Trophoblast cell (in vitro differentiated cells and primary cell): ENCODE measurements around the gene TPPP.
"Not testable (repeated sequence)": the region's sequence is repeated elsewhere in the genome, so short reads cannot be mapped to it uniquely, and the experiment has no call there.

Source experiments
- DNase-seq, 2 donors: peaks; one replicate each; pipeline ENCODE4 v3.0.0-alpha.2; 2016
- H2AFZ ChIP-seq: 2 replicates; pipeline ENCODE4 v1.6.1; 2013; ENCODE audit warnings: low read length, moderate library complexity, mild to moderate bottlenecking; ENCODE audit not compliant: insufficient read depth, poor library complexity
- H2AK5ac ChIP-seq: 2 replicates; pipeline ENCODE4 v1.6.1; 2013; ENCODE audit warnings: mild to moderate bottlenecking, low read length
- H2BK120ac ChIP-seq: 2 replicates; pipeline ENCODE4 v1.6.1; 2013; ENCODE audit warnings: low read length, mild to moderate bottlenecking, moderate library complexity; ENCODE audit not compliant: insufficient read depth, poor library complexity
- H2BK12ac ChIP-seq: 2 replicates; pipeline ENCODE4 v1.6.1; 2013; ENCODE audit warnings: mild to moderate bottlenecking, low read length, moderate library complexity
- H2BK5ac ChIP-seq: 2 replicates; pipeline ENCODE4 v1.6.1; 2013; ENCODE audit warnings: low read length, low read depth, moderate library complexity, mild to moderate bottlenecking; ENCODE audit not compliant: poor library complexity
- H3K14ac ChIP-seq: 2 replicates; pipeline ENCODE4 v1.6.1; 2013; ENCODE audit warnings: mild to moderate bottlenecking, low read length
- H3K18ac ChIP-seq: 2 replicates; pipeline ENCODE4 v1.6.1; 2013; ENCODE audit warnings: mild to moderate bottlenecking, low read length
- H3K23ac ChIP-seq: 2 replicates; pipeline ENCODE4 v1.6.1; 2013; ENCODE audit warnings: low read length
- H3K27ac ChIP-seq: 2 replicates; pipeline ENCODE4 v1.5.1; 2013; ENCODE audit warnings: low read depth, mild to moderate bottlenecking, inconsistent platforms, low read length, moderate library complexity
- H3K27me3 ChIP-seq: 2 replicates; pipeline ENCODE4 v1.6.1; 2013; ENCODE audit warnings: inconsistent platforms, mild to moderate bottlenecking, low read length, moderate library complexity; ENCODE audit not compliant: insufficient read depth
- H3K36me3 ChIP-seq, 2 experiments: 1 replicate in 1 of 2; 2 replicates in 1 of 2; pipeline ENCODE4 v1.6.1; 2013; ENCODE audit warnings: low read length in 2 of 2, mild to moderate bottlenecking in 2 of 2, moderate library complexity in 1 of 2; ENCODE audit not compliant: insufficient read depth in 2 of 2, control insufficient read depth in 1 of 2
- H3K4ac ChIP-seq: 2 replicates; pipeline ENCODE4 v1.6.1; 2013; ENCODE audit warnings: low read depth, mild to moderate bottlenecking, low read length, moderate library complexity
- H3K4me1 ChIP-seq, 2 experiments: 1 replicate in 1 of 2; 2 replicates in 1 of 2; pipeline ENCODE4 v1.6.1; 2013; ENCODE audit warnings: low read length in 2 of 2, mild to moderate bottlenecking in 2 of 2, moderate library complexity in 1 of 2; ENCODE audit not compliant: insufficient read depth in 2 of 2, control insufficient read depth in 1 of 2
- H3K4me2 ChIP-seq: 2 replicates; pipeline ENCODE4 v1.6.1; 2013; ENCODE audit warnings: inconsistent platforms, mild to moderate bottlenecking, low read length, moderate library complexity
- H3K4me3 ChIP-seq: 2 replicates; pipeline ENCODE4 v1.5.1; 2013; ENCODE audit warnings: mild to moderate bottlenecking, low read depth, low read length, inconsistent platforms
- H3K79me1 ChIP-seq: one replicate; pipeline ENCODE4 v1.6.1; 2013; ENCODE audit warnings: low read length
- H3K79me2 ChIP-seq: 2 replicates; pipeline ENCODE4 v1.6.1; 2013; ENCODE audit warnings: low read length, mild to moderate bottlenecking; ENCODE audit not compliant: control insufficient read depth, insufficient read depth, poor library complexity
- H3K9ac ChIP-seq: 2 replicates; pipeline ENCODE4 v1.6.1; 2013; ENCODE audit warnings: mild to moderate bottlenecking, low read length
- H3K9me3 ChIP-seq: 2 replicates; pipeline ENCODE4 v1.6.1; 2013; ENCODE audit warnings: low read depth, mild to moderate bottlenecking, control low read depth, inconsistent platforms, low read length; ENCODE audit not compliant: insufficient read depth
- H4K12ac ChIP-seq: 2 replicates; pipeline ENCODE4 v1.6.1; 2013; ENCODE audit warnings: low read depth, mild to moderate bottlenecking, low read length, moderate library complexity
- H4K8ac ChIP-seq: 2 replicates; pipeline ENCODE4 v1.6.1; 2013; ENCODE audit warnings: low read depth, mild to moderate bottlenecking, low read length, moderate library complexity
- H4K91ac ChIP-seq: one replicate; pipeline ENCODE4 v1.6.1; 2013; ENCODE audit warnings: low read depth, mild to moderate bottlenecking, low read length, moderate library complexity
- WGBS: extraction: QIAGEN DNeasy Blood & Tissue Kit; methylation state at CpG from one replicate; pipeline ENCODE4 v1.1.7; 2013; ENCODE audit warnings: missing lambda C conversion rate; ENCODE audit not compliant: insufficient read length, insufficient coverage; ENCODE audit errors: extremely low coverage; 5-methylcytosine and 5-hydroxymethylcytosine counted together

TPPP gene

GRCh38 chr5:714215-715118 lies 21.3 kb upstream of the TPPP start:
- H3K79me1 ChIP-seq, H2AFZ ChIP-seq, H2BK120ac ChIP-seq, H3K4ac ChIP-seq, H2AK5ac ChIP-seq, H3K27me3 ChIP-seq, H3K79me2 ChIP-seq, H3K14ac ChIP-seq, H3K23ac ChIP-seq, H2BK12ac ChIP-seq, H4K12ac ChIP-seq, H3K4me3 ChIP-seq, H2BK5ac ChIP-seq, H3K4me2 ChIP-seq, DNase-seq, H3K36me3 ChIP-seq, H3K9ac ChIP-seq, H3K27ac ChIP-seq, H4K91ac ChIP-seq, H3K9me3 ChIP-seq, H3K4me1 ChIP-seq, H4K8ac ChIP-seq, H3K18ac ChIP-seq: not testable (repeated sequence)
- no CpG with 5 or more reads among the region's 8 CpGs for WGBS

GRCh38 chr5:713686-714085 lies 20.5 kb upstream of the TPPP start:
- no CpG with 5 or more reads among the region's 3 CpGs for WGBS
- DNase-seq, H4K8ac ChIP-seq, H3K4me1 ChIP-seq, H2BK5ac ChIP-seq, H3K4me2 ChIP-seq, H2BK120ac ChIP-seq, H3K18ac ChIP-seq, H2AK5ac ChIP-seq, H3K79me2 ChIP-seq, H4K12ac ChIP-seq, H2BK12ac ChIP-seq, H3K36me3 ChIP-seq, H2AFZ ChIP-seq, H3K4ac ChIP-seq, H3K23ac ChIP-seq, H3K27ac ChIP-seq, H3K79me1 ChIP-seq, H3K4me3 ChIP-seq, H4K91ac ChIP-seq, H3K14ac ChIP-seq, H3K27me3 ChIP-seq, H3K9ac ChIP-seq, H3K9me3 ChIP-seq: not testable (repeated sequence)

GRCh38 chr5:708848-709517 lies 15.8 kb upstream of the TPPP start:
- not testable (repeated sequence) for H3K4me1 ChIP-seq, H3K9ac ChIP-seq, H4K91ac ChIP-seq, H2AK5ac ChIP-seq, H3K79me2 ChIP-seq, DNase-seq, H3K4me3 ChIP-seq, H3K4me2 ChIP-seq, H3K79me1 ChIP-seq, H3K23ac ChIP-seq, H3K36me3 ChIP-seq, H4K8ac ChIP-seq, H3K4ac ChIP-seq, H3K18ac ChIP-seq, H2BK12ac ChIP-seq, H2BK120ac ChIP-seq, H2BK5ac ChIP-seq, H4K12ac ChIP-seq, H3K27me3 ChIP-seq, H3K14ac ChIP-seq, H2AFZ ChIP-seq, H3K9me3 ChIP-seq, H3K27ac ChIP-seq
- WGBS, result no CpG with 5 or more reads among the region's 3 CpGs

GRCh38 chr5:708374-708773 lies 15.2 kb upstream of the TPPP start:
- H3K27me3 ChIP-seq, H3K79me1 ChIP-seq, H2AFZ ChIP-seq, H3K14ac ChIP-seq, H3K4me2 ChIP-seq, H2BK120ac ChIP-seq, H3K36me3 ChIP-seq, H3K27ac ChIP-seq, H4K91ac ChIP-seq, H3K79me2 ChIP-seq, H3K9ac ChIP-seq, H3K4me3 ChIP-seq, H2BK5ac ChIP-seq, H3K9me3 ChIP-seq, H3K18ac ChIP-seq, H4K8ac ChIP-seq, H3K4me1 ChIP-seq, H2BK12ac ChIP-seq, H3K23ac ChIP-seq, H3K4ac ChIP-seq, H2AK5ac ChIP-seq, H4K12ac ChIP-seq, DNase-seq: not testable (repeated sequence)
- no CpG with 5 or more reads among the region's 4 CpGs for WGBS
